ENCODE results near the gene SLFN14.

Gene SLFN14

GRCh38 chr17:35584061-35584460 is 23.4 kb upstream of the SLFN14 start:
- Mint-ChIP-seq H3K27me3 (ENCODE audit: low read depth, poor library complexity) (peaks cover 39% of the 10 kb centered on the region), H3K36me3 (ENCODE audit: low read depth) (no peaks in the 10 kb centered on the region), H3K4me3 (no peak overlapping the region), H3K9me3 (no peaks in the 10 kb centered on the region), H3K4me1 (peaks cover 32% of the 10 kb centered on the region), H3K27ac (no peak overlapping the region)
- no peak for DNase-seq
- TF ChIP-seq CTCF (IDR thresholded peaks at IDR 0.05), result no peak

DNA sequence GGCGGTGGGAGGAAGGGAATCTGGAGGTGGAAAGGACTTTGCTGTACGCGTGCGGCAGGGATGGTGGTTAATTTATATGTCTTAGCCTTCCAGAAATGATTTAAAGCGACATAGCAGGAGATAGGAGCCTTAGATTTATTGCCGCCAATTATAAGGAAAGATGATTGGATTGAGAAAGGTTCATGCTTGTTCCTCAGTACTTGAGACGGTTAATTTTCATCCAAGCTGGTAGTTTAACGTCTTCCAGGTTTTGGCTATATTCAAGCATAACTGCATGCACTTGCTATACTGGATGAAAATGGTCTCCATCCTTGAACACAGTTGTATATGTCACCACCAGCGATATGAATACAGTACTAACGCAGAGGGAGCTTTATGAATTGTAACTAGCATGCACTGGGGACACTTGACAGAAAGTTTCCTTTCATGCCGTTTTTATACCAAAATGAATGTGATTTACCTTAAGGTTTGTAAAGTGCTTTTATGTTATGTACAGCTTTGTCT is 18.4 kb upstream of the SLFN14 start:
- Mint-ChIP-seq H3K4me3 (peak overlapping the region; percentile 98), H3K9me3 (no peaks in the 10 kb centered on the region), H3K4me1 (peaks cover 27% of the 10 kb centered on the region), H3K27me3 (ENCODE audit: low read depth, poor library complexity) (peaks cover 22% of the 10 kb centered on the region), H3K36me3 (ENCODE audit: low read depth) (peaks cover 10% of the 10 kb centered on the region), H3K27ac (peak overlapping the region; percentile 97)
- no peak for DNase-seq
- TF ChIP-seq CTCF (IDR thresholded peaks at IDR 0.05), result no peak

DNA sequence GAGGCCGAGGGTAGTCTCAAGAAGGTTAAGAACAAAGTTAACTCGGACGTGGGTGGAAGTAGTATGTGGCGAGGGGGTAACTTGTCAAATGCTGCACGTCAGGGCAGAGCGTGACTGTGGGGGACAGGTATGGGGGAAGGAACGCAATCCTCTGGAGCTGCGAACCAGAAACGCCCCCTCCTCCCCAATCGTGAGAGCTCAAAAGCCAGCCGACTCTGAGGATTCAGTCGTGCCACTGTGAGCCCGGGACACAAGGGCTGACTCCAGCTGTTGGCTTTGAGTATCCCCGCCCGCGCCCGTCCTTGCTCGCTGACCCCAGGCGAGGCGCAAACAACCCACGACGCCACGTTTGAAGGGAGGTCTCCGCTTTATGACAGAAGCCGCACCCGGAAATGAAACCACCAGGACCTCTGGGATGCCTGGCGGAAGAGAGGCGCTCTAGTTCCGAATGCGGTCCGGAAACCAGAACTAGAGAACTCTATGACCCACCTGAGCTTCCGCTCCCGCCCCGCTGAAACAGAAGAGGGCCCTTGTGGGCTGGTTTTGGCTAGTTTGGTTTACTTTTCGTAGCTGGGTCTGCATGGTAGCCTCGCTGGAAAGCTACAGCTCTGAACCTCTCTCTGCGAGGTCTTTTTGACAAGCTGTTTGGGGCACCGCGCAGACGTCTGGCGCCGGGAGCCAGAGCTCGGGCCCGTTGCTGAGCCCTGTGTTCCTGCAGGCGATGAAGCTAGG is 17.7 kb upstream of the SLFN14 start, which contains the start of gene PEX12:
TSS of gene PEX12 (minus strand) at position 375 of the 732 bp plus-strand sequence. CDS start 550 bp downstream, outside the sequence.
- H3K36me3 Mint-ChIP-seq (ENCODE audit: low read depth), result peaks cover 10% of the 10 kb centered on the region
- no peaks in the 10 kb centered on the region for H3K9me3 Mint-ChIP-seq
- H3K27me3 Mint-ChIP-seq (ENCODE audit: low read depth, poor library complexity), result peaks cover 16% of the 10 kb centered on the region
- H3K4me3 Mint-ChIP-seq, result peak within 1 kb of the TSS; percentile 98
- H3K27ac Mint-ChIP-seq, result peak within 1 kb of the TSS; percentile 97
- no peak for TF ChIP-seq CTCF (IDR thresholded peaks at IDR 0.05)
- peak; percentile 69 for DNase-seq
- H3K4me1 Mint-ChIP-seq, result peaks cover 27% of the 10 kb centered on the region

DNA sequence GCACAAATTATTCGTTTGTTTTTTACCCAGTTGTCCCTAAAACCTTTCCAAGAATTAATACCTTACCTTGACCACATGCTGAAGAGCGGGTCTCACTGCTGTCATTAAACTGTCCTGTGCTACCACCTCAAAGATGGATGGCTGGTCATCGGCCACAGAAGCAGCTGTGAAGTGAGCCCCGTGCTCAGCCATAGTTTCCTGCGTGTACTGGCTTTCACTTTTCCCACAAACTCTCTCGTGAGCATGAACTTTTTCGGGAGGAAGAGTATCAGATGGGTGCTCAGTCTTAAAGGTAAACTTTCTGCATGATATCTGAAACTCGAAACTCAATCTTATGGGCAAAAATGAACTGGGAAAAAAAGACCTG is 17.2 kb upstream of the SLFN14 start:
- Mint-ChIP-seq H3K27ac (peak overlapping the region; percentile 97), H3K4me1 (peaks cover 27% of the 10 kb centered on the region), H3K27me3 (ENCODE audit: low read depth, poor library complexity) (peaks cover 12% of the 10 kb centered on the region)

GRCh38 chr17:35575759-35576158 is 15.1 kb upstream of the SLFN14 start:
- Mint-ChIP-seq H3K4me1 (peaks cover 28% of the 10 kb centered on the region), H3K9me3 (no peaks in the 10 kb centered on the region), H3K27ac (no peak overlapping the region), H3K4me3 (no peak overlapping the region), H3K27me3 (ENCODE audit: low read depth, poor library complexity) (peaks cover 2% of the 10 kb centered on the region), H3K36me3 (ENCODE audit: low read depth) (peaks cover 10% of the 10 kb centered on the region)
- TF ChIP-seq CTCF (IDR thresholded peaks at IDR 0.05), result no peak
- DNase-seq, result no peak

More for the DNA sequence above, 17.2 kb upstream of the SLFN14 start:
- Mint-ChIP-seq H3K9me3 (no peaks in the 10 kb centered on the region), H3K36me3 (ENCODE audit: low read depth) (peaks cover 10% of the 10 kb centered on the region), H3K4me3 (peak overlapping the region; percentile 98)
- DNase-seq, result peak; percentile 28
- no peak for TF ChIP-seq CTCF (IDR thresholded peaks at IDR 0.05)

- Mint-ChIP-seq H3K27ac (no peak overlapping the region), H3K4me1 (peaks cover 39% of the 10 kb centered on the region), H3K36me3 (ENCODE audit: low read depth) (peaks cover 1% of the 10 kb centered on the region), H3K27me3 (ENCODE audit: low read depth, poor library complexity) (peaks cover 37% of the 10 kb centered on the region), H3K9me3 (no peaks in the 10 kb centered on the region), H3K4me3 (peak overlapping the region; percentile 93)
- no peak for TF ChIP-seq CTCF (IDR thresholded peaks at IDR 0.05)
- no peak for DNase-seq
Measured at GRCh38 chr17:35569405-35569804, 8.8 kb upstream of the SLFN14 start.

Measured in nephron progenitor cell (in vitro differentiated cells).